ENCODE results near the gene TRAPPC11. TPM values are rescaled to one million over a fixed set of nuclear protein-coding genes. Genes with fewer than 3 reads are reported as not detected.
"Not testable (repeated sequence)": the region's sequence is repeated elsewhere in the genome, so short reads cannot be mapped to it uniquely, and the experiment has no call there.

Gene TRAPPC11
- 29.9 and 31.6 TPM in 2 replicates for total RNA-seq

DNA sequence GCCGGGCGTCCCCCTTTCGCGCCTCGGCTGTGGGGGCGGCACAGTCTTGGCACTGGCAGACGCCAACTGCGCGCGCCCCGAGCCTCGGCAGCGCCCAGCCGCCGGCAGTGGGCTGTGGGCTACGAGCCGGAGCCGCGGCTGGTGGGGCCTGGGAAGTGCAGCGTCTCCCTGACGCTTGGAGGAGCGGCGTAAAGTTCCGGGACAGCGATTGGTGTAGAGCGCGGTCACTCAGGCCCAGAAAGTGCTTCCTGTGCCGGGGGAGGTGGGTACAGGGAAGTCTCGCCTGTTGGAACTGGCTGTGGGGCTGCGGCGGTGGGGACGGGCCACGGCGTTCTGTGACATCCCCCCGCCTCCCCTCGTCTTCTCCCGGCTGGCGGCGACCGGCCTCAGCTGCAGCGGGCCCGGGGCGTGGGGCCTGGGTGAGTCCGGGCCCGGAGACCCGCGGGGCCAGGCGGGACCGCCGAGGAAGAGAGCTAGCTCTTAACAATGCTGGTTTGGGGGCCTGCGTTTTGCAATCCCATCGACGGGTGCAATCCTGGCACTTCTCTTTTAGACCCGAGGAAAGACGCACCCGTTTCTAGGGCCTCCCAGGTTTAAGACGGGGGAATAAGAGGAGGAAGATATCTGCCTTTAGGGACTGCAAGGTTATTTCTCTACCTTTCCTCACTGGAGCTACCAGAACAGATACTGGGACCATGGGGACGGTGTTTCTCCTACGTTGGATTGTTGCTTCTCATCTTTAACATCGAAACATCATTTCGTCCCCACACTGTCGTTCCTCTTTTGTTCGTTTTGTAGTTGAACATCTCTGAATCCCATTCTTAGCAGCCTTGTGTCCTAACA, at the start of gene TRAPPC11, which contains the start of gene RWDD4:
TRAPPC11 (plus strand) TSS at position 265 of the 843 bp plus-strand sequence. CDS start 4,575 bp downstream, outside the sequence.
RWDD4 (minus strand) TSS at position 157 of the 843 bp plus-strand sequence. CDS start 233 bp downstream, outside the sequence.
- intact Hi-C loops (cut with micrococcal nuclease) = loop anchor here (1.0 to 5.0 kb wide), 12 partner anchors 63 to 1812 kb away; partner anchors contain the start of genes CASP3, CCDC110, CDKN2AIP and CFAP97

DNA sequence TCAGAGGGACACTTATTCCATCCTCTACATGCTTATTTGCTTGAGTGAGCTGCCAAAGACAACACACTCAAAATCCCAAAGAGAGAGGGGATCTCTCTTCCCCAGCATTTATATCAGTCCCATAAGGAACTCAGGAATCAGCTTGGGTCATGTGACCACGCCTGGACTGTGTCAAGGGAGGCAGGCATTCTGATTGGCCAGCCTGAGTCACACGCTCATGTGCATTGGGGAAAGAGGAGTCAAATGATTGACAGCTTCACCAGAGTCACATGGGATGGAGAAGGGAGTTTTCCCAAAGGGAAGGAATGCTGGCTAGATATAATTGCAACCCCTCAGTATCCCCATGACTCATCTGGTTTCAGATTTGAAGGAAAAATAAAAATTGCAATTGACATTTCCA, 49.1 kb upstream of the TRAPPC11 start:
- intact Hi-C loops (cut with micrococcal nuclease) = no loop called here

DNA sequence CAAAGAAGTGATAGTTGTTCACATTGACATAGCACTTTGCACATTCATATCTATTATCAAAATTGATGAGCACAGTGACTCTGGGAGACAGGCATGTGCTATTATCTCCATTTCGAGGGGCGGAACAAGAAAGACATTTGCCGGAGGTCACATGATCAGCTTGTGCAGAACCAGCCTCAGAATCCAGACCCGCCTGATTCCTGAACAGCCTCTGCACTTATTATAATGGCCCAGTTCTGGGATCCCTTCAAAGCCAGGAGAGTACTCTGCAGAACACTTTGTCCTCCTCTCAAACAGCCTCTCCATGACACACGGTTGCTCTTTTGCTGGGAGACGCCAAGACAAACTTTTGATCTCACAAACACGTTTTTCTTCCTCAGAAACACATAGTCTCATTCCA, 48.5 kb upstream of the TRAPPC11 start:
- intact Hi-C loops (cut with micrococcal nuclease) = no loop called here

DNA sequence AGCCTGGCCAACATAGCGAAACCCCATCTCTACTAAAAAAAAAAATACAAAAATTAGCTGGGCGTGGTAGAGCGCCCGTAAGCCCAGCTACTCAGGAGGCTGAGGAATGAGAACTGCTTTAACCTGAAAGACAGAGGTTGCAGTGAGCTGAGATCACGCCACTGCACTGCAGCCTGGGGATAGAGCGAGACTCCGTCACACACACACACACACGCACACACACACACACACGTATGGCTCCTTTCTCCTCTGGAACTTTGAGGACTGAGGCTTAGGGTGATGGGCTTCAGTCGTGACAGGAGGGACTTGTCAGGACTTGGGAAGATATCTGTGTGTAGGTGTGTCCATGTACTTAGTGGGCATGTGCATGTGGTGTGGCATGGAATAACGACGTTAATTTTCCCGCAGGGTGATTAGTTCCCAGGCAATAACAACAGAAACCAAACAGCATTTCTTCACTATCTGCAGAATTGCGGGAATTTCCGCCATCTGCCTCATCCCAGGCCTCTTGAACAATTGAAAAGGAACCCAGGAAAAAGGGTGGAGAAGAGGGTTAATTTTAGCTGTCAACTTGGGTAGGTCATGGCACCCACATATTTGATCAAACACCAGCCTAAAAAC, 47.8 kb upstream of the TRAPPC11 start:
- intact Hi-C loops (cut with micrococcal nuclease) = no loop called here

DNA sequence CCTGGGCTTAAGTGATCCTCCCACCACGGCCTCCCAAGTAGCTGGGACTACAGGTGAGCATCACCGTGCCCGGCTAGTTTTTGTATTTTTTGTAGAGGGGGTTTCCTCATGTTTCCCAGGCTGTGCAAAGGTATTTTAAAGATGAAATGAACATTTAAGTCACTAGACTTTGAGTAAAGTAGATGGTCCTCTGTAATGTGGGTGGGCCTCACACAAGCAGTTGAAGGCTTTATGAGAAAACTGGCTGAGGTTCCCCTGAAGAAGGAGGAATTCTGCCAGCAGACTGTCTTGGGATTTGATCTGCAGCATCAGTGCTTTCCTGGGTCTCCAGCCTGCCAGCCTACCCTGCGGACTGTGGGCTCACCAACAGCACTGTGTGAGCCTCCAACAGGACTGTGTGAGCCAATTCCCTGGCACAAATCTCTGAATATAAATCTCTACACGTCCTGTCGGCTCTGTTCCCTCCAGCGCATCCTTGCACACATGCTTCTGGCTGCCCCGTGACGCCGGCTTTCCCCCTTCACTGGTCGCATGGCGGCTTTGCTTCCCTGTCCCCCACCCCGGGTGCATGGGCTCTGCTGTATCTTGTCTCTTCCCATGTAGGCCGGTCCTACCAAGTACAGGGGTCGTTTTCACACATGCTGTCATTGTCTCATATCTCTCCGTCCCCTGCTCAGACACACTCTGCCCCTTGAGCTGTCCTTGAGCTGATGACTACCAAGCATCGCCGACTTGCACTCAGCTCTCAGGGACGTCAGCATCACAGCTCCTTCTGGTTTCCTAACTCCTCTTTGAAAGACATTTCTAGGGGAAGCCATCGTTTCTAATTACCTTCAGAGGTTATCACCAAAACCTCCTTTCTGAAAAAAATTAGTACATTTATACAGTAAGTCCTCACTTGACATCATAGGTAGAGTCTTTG, 46.5 kb upstream of the TRAPPC11 start:
- intact Hi-C loops (cut with micrococcal nuclease) = no loop called here

DNA sequence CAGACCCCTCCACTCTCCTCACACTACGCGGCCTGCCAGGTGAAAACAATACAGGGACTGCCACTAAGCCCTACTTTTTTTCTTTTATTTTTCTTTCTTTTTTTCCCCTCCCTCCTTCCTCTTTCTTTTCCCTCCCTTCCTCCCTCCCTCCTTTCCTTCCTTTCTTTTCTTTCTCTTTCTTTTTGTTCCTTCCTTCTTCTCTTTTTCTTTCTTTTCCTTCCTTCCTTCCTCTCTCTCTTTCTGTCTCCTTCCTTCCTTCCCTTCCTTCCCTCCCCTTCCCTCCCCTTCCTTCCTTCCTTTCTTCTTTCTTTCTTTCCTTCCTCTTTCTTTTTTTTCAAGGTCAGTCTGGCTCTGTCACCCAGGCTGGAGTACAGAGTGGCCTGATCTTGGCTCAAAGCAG, 42.0 kb upstream of the TRAPPC11 start:
- intact Hi-C loops (cut with micrococcal nuclease) = no loop called here

DNA sequence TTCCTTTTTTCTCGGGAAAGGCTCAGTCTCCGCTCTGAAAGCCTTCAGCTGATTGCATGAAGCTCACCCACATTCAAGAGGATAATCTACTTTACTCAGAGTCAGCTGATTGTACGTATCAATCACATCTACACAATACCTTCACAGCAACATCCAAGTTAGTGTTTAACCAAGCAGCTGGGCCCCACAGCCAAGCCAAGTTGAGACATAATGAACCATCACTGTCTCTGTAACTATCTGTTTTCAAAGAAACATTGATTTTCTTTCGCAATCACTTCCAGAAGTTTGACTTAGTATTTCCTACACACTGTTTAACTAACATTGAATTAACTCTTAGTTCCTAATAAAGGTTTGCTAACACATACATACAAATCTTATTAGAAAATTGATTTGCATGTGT, 40.4 kb upstream of the TRAPPC11 start:
- intact Hi-C loops (cut with micrococcal nuclease) = no loop called here

DNA sequence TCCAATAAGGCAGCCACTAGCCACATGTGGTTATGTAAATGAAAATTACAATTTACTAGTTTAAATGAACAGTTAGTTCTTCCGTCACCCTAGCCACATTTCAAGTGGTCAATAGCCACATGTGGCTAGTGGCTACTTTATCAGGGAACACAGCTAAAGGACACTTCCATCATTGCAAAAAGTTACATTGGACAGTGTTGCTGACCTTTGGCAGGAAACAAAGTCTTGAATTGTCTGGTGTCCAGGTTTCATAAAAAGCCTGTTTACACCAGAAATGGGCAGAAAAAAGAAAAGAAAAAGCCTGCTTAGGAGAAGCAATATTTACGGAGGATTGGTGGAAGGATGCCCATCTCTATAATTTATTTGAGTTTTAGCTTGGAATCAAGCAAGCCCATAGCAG, 38.7 kb upstream of the TRAPPC11 start:
- intact Hi-C loops (cut with micrococcal nuclease) = loop anchor here (5.0 kb wide), 1 partner anchor 177 kb away; no protein-coding TSS in a partner anchor

DNA sequence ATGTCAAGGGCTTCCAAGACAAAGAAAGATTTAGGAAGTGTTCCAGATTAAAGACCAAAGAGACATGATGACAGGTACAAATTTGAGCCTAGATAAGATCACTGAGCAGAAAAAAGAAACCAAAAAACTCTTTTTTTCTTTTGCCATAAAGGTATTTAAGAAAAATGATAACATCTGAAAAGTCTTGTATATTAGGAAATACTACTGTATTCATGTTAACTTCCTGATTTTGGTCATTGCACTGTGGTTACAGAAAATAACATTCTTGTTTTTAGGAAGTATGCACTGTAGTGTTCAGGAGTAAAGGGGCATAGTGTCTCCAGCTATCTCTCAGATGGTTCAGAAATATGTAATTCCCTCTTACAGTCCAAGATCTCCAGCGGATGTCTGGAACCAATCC, 37.2 kb upstream of the TRAPPC11 start:
- intact Hi-C loops (cut with micrococcal nuclease) = loop anchor here (5.0 kb wide), 1 partner anchor 175 kb away; no protein-coding TSS in a partner anchor

DNA sequence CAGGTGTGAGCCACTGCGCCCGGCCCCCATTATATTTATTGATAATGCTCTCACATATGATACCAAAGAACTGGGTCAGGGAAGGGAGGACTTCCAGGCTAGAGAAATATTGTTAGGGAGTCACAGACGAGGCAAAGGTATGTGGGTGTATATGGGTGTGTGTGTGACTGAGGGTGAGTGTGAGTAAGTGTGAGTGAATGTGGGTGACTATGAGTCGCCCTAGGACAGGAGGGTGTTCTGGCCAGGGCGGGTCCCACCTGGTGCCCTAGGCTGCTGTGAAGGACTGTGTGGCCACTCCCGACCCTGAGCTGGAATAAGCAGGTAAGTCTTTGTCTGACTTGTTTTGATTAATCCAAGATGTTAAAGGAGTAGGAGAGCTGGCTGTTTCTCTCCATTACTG, 34.5 kb upstream of the TRAPPC11 start:
- intact Hi-C loops (cut with micrococcal nuclease) = loop anchor here (5.0 kb wide), 1 partner anchor 173 kb away; no protein-coding TSS in a partner anchor

DNA sequence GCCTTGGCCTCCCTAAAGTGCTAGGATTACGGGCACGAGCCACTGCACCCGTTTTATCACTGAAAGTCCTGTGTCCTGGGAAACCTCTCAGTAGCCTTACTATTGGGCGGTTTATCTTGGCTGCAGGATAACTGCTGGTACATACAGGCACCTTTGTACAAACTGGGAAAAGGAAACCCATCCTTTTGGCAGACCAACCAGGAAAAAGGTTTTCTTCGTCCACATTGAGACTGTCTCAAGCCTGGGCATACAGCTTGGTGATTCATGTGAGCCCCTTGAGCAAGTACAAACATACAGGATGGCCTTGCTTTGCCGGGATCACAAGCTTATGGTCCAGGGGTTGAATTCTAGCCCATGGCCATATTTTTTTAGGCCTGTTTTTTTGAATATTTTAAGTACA, 32.9 kb upstream of the TRAPPC11 start:
- intact Hi-C loops (cut with micrococcal nuclease) = no loop called here

DNA sequence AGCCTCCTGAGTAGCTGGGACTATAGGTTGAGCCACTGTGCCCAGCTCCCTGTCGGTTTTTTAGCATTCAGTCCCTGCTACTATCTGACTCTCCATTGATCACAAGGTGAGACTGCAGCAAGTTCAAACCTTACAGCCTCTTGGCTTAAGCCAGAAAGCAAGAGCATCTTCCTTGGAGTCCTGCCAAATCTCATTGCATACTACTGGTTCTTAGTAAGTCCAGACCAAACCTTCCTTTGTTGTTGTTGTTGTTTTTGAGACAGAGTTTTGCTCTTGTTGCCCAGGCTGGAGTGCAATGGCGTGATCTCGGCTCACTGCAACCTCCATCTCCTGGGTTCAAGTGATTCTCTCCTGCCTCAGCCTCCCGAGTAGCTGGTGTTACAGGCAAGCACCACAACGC, 31.8 kb upstream of the TRAPPC11 start:
- intact Hi-C loops (cut with micrococcal nuclease) = not testable (repeated sequence)

DNA sequence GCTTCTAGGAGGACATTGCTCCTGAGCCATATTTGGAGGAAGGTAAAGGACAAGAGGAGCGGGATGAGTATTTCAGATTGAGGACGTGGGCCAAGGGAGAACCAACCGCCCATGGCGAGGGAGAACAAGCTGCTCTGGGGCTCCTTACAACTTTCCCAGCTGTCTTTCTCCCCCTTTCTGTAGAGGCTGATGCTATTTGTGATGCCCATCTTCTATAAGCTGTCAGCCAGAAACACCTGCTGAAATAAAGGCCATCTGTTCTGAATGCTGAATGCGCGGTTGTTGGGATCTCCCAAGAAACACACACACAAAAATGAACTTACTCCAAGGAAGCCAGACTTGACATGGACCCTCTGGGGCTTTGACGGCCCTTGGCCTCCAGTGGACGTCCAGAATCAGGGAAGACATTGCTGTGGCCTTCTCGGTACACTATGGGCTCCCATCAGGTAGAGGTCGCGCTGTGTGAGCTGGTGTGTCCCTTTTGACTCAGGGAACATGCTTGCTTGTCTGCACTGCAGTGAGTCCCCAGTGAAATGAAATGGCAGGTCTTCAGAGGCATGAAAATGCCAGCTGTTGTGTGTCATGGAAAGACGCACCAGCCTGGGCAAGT, 31.0 kb upstream of the TRAPPC11 start:
- intact Hi-C loops (cut with micrococcal nuclease) = no loop called here

DNA sequence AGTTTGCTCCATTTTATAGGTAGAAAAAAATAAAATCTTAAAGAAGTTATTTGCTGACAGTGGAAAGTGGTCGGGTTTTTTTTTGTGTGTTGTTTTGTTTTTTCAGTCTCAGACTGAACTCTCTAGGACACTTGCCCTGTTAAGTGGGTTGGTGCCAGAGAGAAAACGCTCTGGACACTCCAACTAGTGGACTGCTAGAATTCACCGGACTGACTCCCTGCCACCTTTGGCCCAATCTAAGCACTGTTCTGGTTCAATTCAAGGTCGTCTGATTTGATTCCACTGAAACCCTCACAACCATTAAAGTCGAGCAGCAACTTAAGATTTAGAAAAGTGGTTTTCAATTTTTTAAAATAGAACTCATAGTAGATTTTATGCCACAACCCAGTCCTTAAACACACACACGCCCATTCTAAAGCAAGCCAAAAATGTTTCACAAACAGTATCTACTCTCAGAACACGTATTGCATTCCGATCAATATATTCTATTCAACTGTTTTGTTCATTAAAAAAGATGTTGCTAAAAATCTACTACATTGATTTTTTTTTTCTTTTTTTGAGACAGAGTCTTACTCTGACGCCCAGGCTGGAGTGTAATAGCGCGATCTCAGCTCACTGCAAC, 27.4 kb upstream of the TRAPPC11 start:
- intact Hi-C loops (cut with micrococcal nuclease) = no loop called here

DNA sequence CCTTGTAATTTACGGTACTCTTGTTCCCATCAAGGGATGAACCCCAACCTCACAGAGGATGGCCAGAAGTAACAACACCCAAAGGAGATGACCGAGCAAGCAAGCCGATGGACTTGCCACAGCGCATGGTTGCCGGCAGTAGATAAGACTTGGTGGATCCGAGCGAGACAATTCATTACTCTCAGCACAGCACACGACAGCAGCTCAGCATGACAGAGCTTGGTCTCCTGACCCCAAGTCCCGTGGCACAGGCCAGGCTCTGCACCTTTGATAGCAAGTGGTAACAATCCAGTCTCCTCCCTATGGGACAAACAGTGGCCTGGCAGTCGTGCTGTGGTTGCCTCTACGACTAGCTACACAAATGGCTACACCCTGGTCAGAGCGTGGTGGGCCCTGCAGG, 26.4 kb upstream of the TRAPPC11 start:
- intact Hi-C loops (cut with micrococcal nuclease) = loop anchor here (1.0 kb wide), 1 partner anchor 26 kb away; no protein-coding TSS in a partner anchor

DNA sequence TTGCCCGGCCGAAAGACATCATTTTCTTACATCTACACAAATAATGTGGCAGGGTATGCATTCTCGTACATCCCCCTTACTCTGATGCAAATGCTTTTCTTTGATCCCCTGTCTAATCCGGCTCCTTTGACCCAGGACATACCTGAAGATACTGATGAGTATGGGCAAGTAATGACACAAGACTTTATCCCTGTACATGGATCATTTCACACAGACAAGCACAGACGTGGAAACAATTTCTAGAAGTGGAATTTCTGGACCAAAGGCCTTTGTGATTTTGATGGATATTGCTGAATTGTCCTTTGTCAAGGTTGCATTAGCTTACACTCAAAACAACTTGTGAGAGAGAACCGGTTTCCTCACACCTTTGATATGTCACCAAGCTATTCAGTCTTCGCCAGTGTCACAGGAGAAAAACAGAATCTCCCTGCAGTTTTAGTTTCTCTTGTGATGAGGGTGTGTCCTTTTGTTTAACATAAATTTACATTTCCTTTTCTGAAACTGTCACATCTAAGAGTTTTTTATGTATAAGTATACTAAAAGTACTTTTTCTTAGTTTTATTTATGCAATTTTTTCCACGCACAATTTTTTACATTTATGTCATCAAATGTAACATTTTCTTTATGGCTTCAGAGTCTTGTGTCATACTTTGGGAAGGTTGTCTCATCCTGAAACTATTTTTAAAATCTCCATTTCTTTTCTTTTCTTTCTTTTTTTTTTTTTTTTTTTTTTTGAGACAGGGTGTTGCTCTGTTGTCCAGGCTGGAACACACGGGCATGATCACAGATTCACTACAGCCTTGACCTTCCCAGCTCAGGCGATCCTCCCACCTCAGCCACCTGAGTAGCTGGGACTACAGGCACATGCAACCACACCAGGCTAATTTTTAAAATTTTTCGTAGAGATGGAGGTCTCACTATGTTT, 25.4 kb upstream of the TRAPPC11 start:
- intact Hi-C loops (cut with micrococcal nuclease) = loop anchor here (1.0 kb wide), 1 partner anchor 25 kb away; no protein-coding TSS in a partner anchor

DNA sequence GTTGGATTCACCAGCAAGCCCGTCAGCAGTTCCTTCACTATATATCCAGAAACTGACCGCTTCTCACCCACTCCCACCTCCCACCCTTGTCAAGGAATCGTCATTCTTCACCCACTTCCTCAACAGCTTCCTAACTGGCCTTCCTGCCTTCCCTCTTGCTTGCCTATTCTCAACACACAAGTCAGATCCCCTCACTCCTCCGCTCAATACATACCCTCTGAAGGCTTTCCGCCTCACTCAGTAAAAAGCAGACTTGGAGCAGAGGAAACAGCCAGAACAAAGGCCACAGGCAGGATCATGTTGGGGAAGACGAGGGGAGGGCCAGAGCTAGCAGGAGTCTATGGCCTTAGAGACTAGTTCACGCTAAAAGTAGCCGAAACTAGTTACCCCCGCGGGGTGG, 23.8 kb upstream of the TRAPPC11 start:
- intact Hi-C loops (cut with micrococcal nuclease) = no loop called here

DNA sequence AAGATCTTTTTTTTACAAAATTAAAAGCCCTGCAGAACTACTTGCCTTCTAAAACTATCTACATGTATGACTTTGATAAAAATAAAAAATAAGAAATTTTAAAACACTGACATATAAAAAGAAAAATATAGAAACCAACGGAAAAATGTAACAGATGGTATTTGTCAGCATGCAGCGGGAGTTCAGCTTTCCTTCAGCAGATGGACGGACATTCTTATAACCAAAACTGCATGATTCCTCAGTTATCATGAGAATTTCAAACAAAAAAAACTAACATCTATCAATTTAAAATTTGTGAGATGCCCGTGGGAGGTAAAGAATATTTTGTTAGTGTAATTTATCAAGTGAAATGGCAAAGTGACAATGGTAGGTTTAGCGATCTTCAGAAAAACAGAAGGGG, 23.4 kb upstream of the TRAPPC11 start:
- intact Hi-C loops (cut with micrococcal nuclease) = no loop called here

DNA sequence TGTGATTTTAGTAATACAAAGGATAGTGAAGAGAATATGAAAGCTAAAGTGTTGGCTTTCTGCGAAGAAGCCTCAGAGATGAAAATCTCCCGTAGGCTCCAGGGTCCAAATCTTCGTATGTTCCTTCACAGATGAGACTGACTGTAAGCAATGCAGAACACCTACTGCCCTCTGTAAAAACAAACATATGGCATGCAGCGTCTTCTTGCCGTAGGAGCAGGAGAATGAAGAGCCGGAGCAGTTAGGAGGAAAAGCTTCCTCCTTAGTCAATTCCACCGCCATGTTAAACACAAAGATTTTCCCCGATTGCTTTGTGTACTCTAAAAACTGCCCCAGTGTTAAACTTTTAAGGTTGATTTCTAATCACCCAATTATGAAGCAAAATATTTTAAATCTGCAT, 22.6 kb upstream of the TRAPPC11 start:
- intact Hi-C loops (cut with micrococcal nuclease) = no loop called here
